ENCODE results near the gene ZCCHC2.

GRCh38 chr18:62536005-62536404, 13.2 kb downstream of the ZCCHC2 start:
- no peak for TF ChIP-seq ATF2 (CRISPR knock-in tag; IDR thresholded peaks at IDR 0.05)
- no peak for TF ChIP-seq EZH2 (conservative IDR thresholded peaks at IDR 0.05; ENCODE audit: low read depth, low read length)
- no peak for TF ChIP-seq ZNF782 (CRISPR knock-in tag; IDR thresholded peaks at IDR 0.05; ENCODE audit: borderline replicate concordance)
- TF ChIP-seq POLR2G (IDR thresholded peaks at IDR 0.05; ENCODE audit: low read depth, low read length): no peak
- TF ChIP-seq CTCF (CRISPR knock-in tag; IDR thresholded peaks at IDR 0.05): no peak
